AG09319 (cell line): ENCODE results near the gene DDT.

Source experiments
- DNase-seq: peaks from one replicate; pipeline ENCODE4 v3.0.0-alpha.2; 2010; ENCODE audit warnings: low read depth; ENCODE audit errors: extremely low read depth
- TF ChIP-seq, protein P1 (sequence below): IDR thresholded peaks from 2 replicates; pipeline ENCODE4 v1.5.1; 2011; ENCODE audit warnings: low read depth, mild to moderate bottlenecking, inconsistent platforms, low read length, moderate library complexity

The DDT gene

GRCh38 chr22:24008381-24009226 is 34.4 kb upstream of the DDT start:
- no peak for DNase-seq
- TF ChIP-seq, protein P1, sequence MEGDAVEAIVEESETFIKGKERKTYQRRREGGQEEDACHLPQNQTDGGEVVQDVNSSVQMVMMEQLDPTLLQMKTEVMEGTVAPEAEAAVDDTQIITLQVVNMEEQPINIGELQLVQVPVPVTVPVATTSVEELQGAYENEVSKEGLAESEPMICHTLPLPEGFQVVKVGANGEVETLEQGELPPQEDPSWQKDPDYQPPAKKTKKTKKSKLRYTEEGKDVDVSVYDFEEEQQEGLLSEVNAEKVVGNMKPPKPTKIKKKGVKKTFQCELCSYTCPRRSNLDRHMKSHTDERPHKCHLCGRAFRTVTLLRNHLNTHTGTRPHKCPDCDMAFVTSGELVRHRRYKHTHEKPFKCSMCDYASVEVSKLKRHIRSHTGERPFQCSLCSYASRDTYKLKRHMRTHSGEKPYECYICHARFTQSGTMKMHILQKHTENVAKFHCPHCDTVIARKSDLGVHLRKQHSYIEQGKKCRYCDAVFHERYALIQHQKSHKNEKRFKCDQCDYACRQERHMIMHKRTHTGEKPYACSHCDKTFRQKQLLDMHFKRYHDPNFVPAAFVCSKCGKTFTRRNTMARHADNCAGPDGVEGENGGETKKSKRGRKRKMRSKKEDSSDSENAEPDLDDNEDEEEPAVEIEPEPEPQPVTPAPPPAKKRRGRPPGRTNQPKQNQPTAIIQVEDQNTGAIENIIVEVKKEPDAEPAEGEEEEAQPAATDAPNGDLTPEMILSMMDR, result no peak

- no peak for DNase-seq
- TF ChIP-seq, protein P1, result no peak
Observed at GRCh38 chr22:24008022-24008283, 33.7 kb upstream of the DDT start.

DNA sequence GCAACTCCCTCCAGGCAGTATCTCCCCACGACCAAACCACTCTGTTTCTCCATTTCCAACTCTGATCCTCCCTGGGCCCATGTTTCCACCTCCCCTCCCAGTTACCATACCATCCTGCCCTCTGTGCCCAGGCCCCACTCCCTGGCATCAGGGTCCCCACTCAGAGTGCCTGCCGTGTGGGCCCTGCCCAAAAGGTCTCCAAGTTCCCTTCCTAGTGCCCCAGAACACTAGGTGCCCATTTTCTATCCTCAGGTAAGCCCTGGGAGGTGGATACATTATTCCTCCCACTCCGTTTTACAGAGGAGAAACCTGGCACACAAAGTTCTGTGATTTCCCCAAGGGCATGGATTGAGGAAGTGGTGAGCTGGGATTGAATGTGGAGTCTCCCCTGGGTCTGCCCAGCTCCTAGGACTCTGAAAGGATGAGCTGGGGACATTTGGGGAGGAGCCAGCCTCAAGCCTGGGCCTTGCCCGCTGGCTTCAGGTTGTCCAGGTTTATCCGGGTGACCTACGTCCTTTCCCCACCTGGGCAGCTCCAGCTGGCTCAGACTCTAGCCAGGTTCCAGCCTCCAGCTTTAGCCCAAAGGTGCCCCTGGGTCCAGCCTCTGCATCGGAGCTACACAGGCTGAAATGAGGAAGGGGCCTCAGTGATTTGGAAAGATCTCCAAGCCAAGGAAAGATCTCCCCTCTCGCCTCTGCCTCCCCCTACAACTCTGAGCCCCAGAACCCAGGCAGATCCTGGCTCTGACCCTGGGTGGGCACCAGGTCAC is 33.2 kb upstream of the DDT start:
- TF ChIP-seq, protein P1, result no peak
- DNase-seq, result no peak

DNA sequence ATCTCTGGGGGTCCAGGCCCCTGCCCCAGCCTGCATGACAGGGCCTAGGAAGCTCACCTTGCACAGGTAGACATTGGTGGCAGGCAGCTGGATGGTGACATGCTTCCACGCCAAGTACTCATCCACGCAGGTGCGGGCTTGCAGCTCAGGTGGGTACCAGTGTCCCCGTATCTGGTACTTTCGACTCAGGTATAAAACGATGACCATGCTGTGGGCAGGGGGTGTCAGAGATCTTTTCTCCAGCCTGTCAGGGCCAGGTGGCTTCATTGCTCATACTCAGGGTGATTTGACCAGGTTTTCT is 32.6 kb upstream of the DDT start:
- no peak for DNase-seq
- TF ChIP-seq, protein P1, result no peak

DNA sequence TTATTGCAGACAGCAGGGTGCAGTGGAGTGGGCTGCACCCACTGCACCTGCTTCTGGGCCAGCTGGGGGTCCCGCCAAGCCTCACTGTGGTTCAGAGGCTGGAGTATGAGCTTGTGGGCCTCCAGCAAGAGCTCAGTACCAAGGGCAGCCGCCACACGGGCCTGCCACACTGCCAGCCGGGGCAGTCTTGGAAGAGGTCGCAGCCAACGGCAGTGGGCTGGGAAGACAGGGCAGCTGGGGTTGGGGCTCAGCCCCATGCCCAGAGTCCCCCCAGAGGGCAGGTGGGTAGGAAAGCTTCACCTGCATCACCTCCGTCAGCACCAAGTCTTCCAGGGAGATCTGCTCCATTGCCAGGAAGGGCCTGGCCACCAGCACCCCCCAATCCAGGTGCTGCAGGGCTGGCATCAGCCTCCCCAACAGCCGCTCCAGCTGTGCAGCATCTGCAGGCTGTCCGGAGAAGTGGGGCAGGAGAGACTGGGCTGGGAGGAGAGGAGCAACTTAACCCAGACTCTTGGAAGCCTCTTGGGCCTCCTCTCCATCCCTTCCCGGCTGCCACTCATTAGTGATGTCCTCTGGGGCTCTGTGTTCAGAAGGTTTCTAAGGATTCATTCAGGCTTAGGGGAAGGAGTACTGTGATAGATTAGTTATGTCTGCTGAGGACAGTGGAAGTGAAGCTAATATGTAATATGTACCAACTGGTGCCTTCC is 32.1 kb upstream of the DDT start:
- TF ChIP-seq, protein P1, result no peak

GRCh38 chr22:24005201-24005600 is 31.0 kb upstream of the DDT start, which contains the start of gene GSTT4:
TSS of gene GSTT4 (minus strand) at chr22:24005453. CDS start at chr22:24005356, 97 bp downstream.
- DNase-seq, result no peak
- TF ChIP-seq, protein P1, result no peak

More for the DNA sequence above, 32.1 kb upstream of the DDT start:
- DNase-seq, result no peak

DNA sequence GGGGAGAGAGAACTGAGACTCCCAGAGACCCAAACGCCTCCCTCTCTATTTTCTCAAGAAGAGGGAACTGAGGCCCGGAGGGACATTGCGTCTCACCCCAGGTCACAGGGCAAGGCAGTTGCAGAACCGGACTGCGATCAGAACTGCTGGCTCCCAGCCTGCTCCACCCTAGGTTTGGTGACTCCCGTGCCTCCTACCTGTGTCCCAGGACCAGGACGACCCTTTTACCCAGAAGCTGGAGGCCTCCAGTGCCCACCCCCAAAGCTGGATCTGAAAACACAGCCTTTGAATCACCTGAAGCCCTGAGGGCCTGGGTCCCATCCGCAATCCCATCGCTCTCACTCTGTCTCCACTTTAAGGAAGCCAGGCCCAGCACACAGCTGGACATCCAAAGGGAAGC is 29.6 kb upstream of the DDT start:
- DNase-seq, result no peak
- TF ChIP-seq, protein P1, result no peak
